HG03066 (cell line): ENCODE data around the gene CPNE2.

ENCODE experiments used
- ATAC-seq: cut with Tn5 transposase; IDR thresholded peaks from one replicate; pipeline ENCODE4 v1.9.1; 2021; ENCODE audit warnings: low read depth; ENCODE audit not compliant: unreplicated experiment

Gene CPNE2

GRCh38 chr16:57118461-57119084, 26.2 kb downstream of the CPNE2 start:
- ATAC-seq, result no peak

GRCh38 chr16:57123216-57123973, 31.0 kb downstream of the CPNE2 start:
- ATAC-seq, result no peak

- no peak for ATAC-seq
These were observed 31.7 kb downstream of the CPNE2 start for GRCh38 chr16:57123974-57124674.

GRCh38 chr16:57125376-57125775, 33.0 kb downstream of the CPNE2 start:
- ATAC-seq, result no peak

- no peak for ATAC-seq
These were observed 33.6 kb downstream of the CPNE2 start for GRCh38 chr16:57125969-57126368.

GRCh38 chr16:57126411-57126810, 34.0 kb downstream of the CPNE2 start:
- no peak for ATAC-seq

GRCh38 chr16:57127037-57127763, 34.8 kb downstream of the CPNE2 start:
- ATAC-seq, result no peak

- no peak for ATAC-seq
These were observed 35.5 kb downstream of the CPNE2 start for GRCh38 chr16:57127836-57128235.

GRCh38 chr16:57128771-57129389, 36.5 kb downstream of the CPNE2 start:
- ATAC-seq, result no peak

- no peak for ATAC-seq
These were observed 38.6 kb downstream of the CPNE2 start for GRCh38 chr16:57130950-57131321.

- ATAC-seq, result no peak
These were observed 39.1 kb downstream of the CPNE2 start for GRCh38 chr16:57131351-57131970.

GRCh38 chr16:57132470-57132869, 40.1 kb downstream of the CPNE2 start:
- no peak for ATAC-seq

- ATAC-seq, result no peak
These were observed 40.6 kb downstream of the CPNE2 start for GRCh38 chr16:57133031-57133430.

- no peak for ATAC-seq
These were observed 41.5 kb downstream of the CPNE2 start for GRCh38 chr16:57133886-57134285.

GRCh38 chr16:57134982-57135381, 42.6 kb downstream of the CPNE2 start:
- no peak for ATAC-seq

GRCh38 chr16:57137043-57137442, 44.7 kb downstream of the CPNE2 start:
- ATAC-seq, result no peak

- no peak for ATAC-seq
These were observed 45.3 kb downstream of the CPNE2 start for GRCh38 chr16:57137566-57138273.

GRCh38 chr16:57138281-57138935, 46.0 kb downstream of the CPNE2 start:
- ATAC-seq, result no peak
